GM12891 (cell line): ENCODE measurements around the gene SSNA1.

Experiments
- DNase-seq: peaks from one replicate; pipeline ENCODE4 v3.0.0; 2011; ENCODE audit warnings: low spot score; ENCODE audit not compliant: insufficient read length
- FAIRE-seq: peaks from 2 replicates; lab custom pipeline; 2011; peaks lifted over from hg19 to GRCh38; lab: Jason Lieb, UNC
- PAX5 ChIP-seq: IDR thresholded peaks from 2 replicates; pipeline ENCODE4 v1.6.1; 2011; ENCODE audit warnings: low read length, moderate library complexity, mild to moderate bottlenecking; ENCODE audit not compliant: insufficient read depth, severe bottlenecking
- POLR2A ChIP-seq: IDR thresholded peaks from 2 replicates; pipeline ENCODE4 v1.6.1; 2011; ENCODE audit warnings: low read depth, low read length, control low read depth
- POLR2AphosphoS5 ChIP-seq: IDR thresholded peaks from 2 replicates; pipeline ENCODE4 v1.6.1; 2011; ENCODE audit warnings: low read depth, low read length, control low read depth
- POU2F2 ChIP-seq: IDR thresholded peaks from 2 replicates; pipeline ENCODE4 v1.6.1; 2011; ENCODE audit warnings: low read depth, mild to moderate bottlenecking, control low read depth, low read length, moderate library complexity
- SPI1 ChIP-seq: IDR thresholded peaks from 2 replicates; pipeline ENCODE4 v1.6.1; 2011; ENCODE audit warnings: low read depth, low read length, control low read depth
- TAF1 ChIP-seq: IDR thresholded peaks from 2 replicates; pipeline ENCODE4 v1.6.1; 2011; ENCODE audit warnings: low read depth, low read length, control low read depth

SSNA1 gene

GRCh38 chr9:137145731-137146526 lies 42.5 kb upstream of the SSNA1 start:
- no peak for TF ChIP-seq POU2F2
- TF ChIP-seq SPI1, result no peak
- no peak for TF ChIP-seq TAF1
- TF ChIP-seq PAX5, result no peak
- TF ChIP-seq POLR2A, result no peak
- TF ChIP-seq POLR2AphosphoS5, result no peak
- DNase-seq, result no peak
- no peak for FAIRE-seq

GRCh38 chr9:137146527-137146918 lies 42.0 kb upstream of the SSNA1 start:
- no peak for DNase-seq
- TF ChIP-seq POLR2A (no peak), POLR2AphosphoS5 (no peak), PAX5 (no peak), TAF1 (no peak), SPI1 (no peak), POU2F2 (no peak)
- FAIRE-seq, result no peak

- TF ChIP-seq POLR2AphosphoS5 (no peak), SPI1 (no peak), PAX5 (no peak), POU2F2 (no peak), POLR2A (no peak), TAF1 (no peak)
- FAIRE-seq, result peak; percentile 35
- no peak for DNase-seq
Measured at GRCh38 chr9:137147091-137147792, 41.2 kb upstream of the SSNA1 start.

GRCh38 chr9:137147793-137148160 lies 40.7 kb upstream of the SSNA1 start:
- no peak for DNase-seq
- no peak for TF ChIP-seq POLR2AphosphoS5
- no peak for TF ChIP-seq SPI1
- no peak for TF ChIP-seq PAX5
- TF ChIP-seq TAF1, result no peak
- TF ChIP-seq POU2F2, result no peak
- TF ChIP-seq POLR2A, result no peak
- FAIRE-seq, result no peak

GRCh38 chr9:137148242-137148641 lies 40.2 kb upstream of the SSNA1 start:
- DNase-seq (no peak), FAIRE-seq (no peak)
- TF ChIP-seq POLR2AphosphoS5 (no peak), SPI1 (no peak), PAX5 (no peak), POLR2A (no peak), TAF1 (no peak), POU2F2 (no peak)

- DNase-seq (no peak), FAIRE-seq (no peak)
- TF ChIP-seq POLR2A, result no peak
- TF ChIP-seq PAX5, result no peak
- no peak for TF ChIP-seq POU2F2
- no peak for TF ChIP-seq TAF1
- no peak for TF ChIP-seq POLR2AphosphoS5
- no peak for TF ChIP-seq SPI1
Measured at GRCh38 chr9:137148661-137149060, 39.8 kb upstream of the SSNA1 start.

- DNase-seq (no peak), FAIRE-seq (no peak)
- TF ChIP-seq PAX5 (no peak), POU2F2 (no peak), POLR2A (no peak), SPI1 (no peak), TAF1 (no peak), POLR2AphosphoS5 (no peak)
Measured at GRCh38 chr9:137149363-137149762, 39.1 kb upstream of the SSNA1 start.

- FAIRE-seq (no peak), DNase-seq (no peak)
- TF ChIP-seq POU2F2, result no peak
- TF ChIP-seq TAF1, result no peak
- TF ChIP-seq PAX5, result no peak
- TF ChIP-seq SPI1, result no peak
- no peak for TF ChIP-seq POLR2A
- no peak for TF ChIP-seq POLR2AphosphoS5
Measured at GRCh38 chr9:137149942-137150616, 38.4 kb upstream of the SSNA1 start.
